SU-DHL-6 (cell line): Measurements from ENCODE around the gene OGDHL.

ENCODE experiments used
- H2AFZ ChIP-seq: fragments of 200-600 bp; sonication (generic); 2 replicates; pipeline ENCODE4 v1.6.1; 2014; ENCODE audit warnings: low read depth, mild to moderate bottlenecking, moderate library complexity, mixed read lengths, antibody characterized with exemption, low read length; ENCODE audit not compliant: severe bottlenecking
- H3F3A ChIP-seq: fragments of 200-600 bp; shearing (Covaris generic); 2 replicates; pipeline ENCODE4 v1.6.0; 2016; ENCODE audit warnings: antibody characterized with exemption, mild to moderate bottlenecking; ENCODE audit not compliant: insufficient read depth
- H3K27ac ChIP-seq: fragments of 200-600 bp; sonication (generic); 2 replicates; pipeline ENCODE4 v1.5.1; 2016; ENCODE audit warnings: low read depth, mild to moderate bottlenecking, low read length, moderate library complexity, mixed read lengths
- H3K27me3 ChIP-seq: fragments of 200-600 bp; sonication (generic), shearing (Covaris generic); 2 replicates; pipeline ENCODE4 v1.6.0; 2014; ENCODE audit warnings: mild to moderate bottlenecking, low read length
- H3K36me3 ChIP-seq: fragments of 200-600 bp; sonication (generic); 2 replicates; pipeline ENCODE4 v1.6.1; 2014; ENCODE audit warnings: mild to moderate bottlenecking, low read length, mixed read lengths
- H3K4me2 ChIP-seq: fragments of 300-600, 200-600 bp; shearing (Covaris generic), sonication (generic); 2 replicates; pipeline ENCODE4 v1.6.0; 2014; ENCODE audit warnings: low read length, low read depth, mild to moderate bottlenecking; ENCODE audit not compliant: poor library complexity, severe bottlenecking
- H3K4me3 ChIP-seq: fragments of 200-600 bp; sonication (generic); 2 replicates; pipeline ENCODE4 v1.5.1; 2014; ENCODE audit warnings: antibody characterized with exemption, low read length, mild to moderate bottlenecking, mixed read lengths; ENCODE audit not compliant: insufficient read depth, poor library complexity, severe bottlenecking
- H3K79me2 ChIP-seq: fragments of 200-600 bp; sonication (generic); 2 replicates; pipeline ENCODE4 v1.6.1; 2014; ENCODE audit warnings: mild to moderate bottlenecking, low read length, moderate library complexity; ENCODE audit not compliant: insufficient read depth
- H3K9ac ChIP-seq: fragments of 200-600 bp; sonication (generic); 2 replicates; pipeline ENCODE4 v1.7.0; 2014; ENCODE audit warnings: mild to moderate bottlenecking, low read length
- H3K9me2 ChIP-seq: fragments of 200-600 bp; sonication (generic); replicated peaks from 2 replicates; pipeline ENCODE4 v1.6.1; 2014; ENCODE audit warnings: low read length; ENCODE audit not compliant: insufficient read depth
- H3K9me3 ChIP-seq: fragments of 200-600 bp; sonication (generic); 2 replicates; pipeline ENCODE4 v1.6.1; 2014; ENCODE audit warnings: low read length, mixed read lengths; ENCODE audit not compliant: insufficient read depth
- H4K20me1 ChIP-seq: fragments of 200-600 bp; sonication (generic); 2 replicates; pipeline ENCODE4 v1.6.1; 2014; ENCODE audit warnings: low read depth, mild to moderate bottlenecking, antibody characterized with exemption, low read length, moderate library complexity, mixed read lengths
- CTCF ChIP-seq: fragments of 200-600 bp; sonication (generic); IDR thresholded peaks from one replicate; pipeline ENCODE4 v1.5.1; 2017; ENCODE audit warnings: antibody characterized with exemption, mild to moderate bottlenecking, low read length, moderate library complexity; ENCODE audit not compliant: insufficient read depth, poor library complexity, severe bottlenecking
- EZH2phosphoT487 ChIP-seq: fragments of 200-600 bp; sonication (generic), shearing (Covaris generic); conservative IDR thresholded peaks from 2 replicates; pipeline ENCODE4 v1.6.1; 2018; ENCODE audit warnings: mild to moderate bottlenecking, antibody characterized with exemption, low read length, moderate library complexity, mixed read lengths

OGDHL gene

GRCh38 chr10:49749556-49750491 lies 12.3 kb downstream of the OGDHL start:
- no peaks in the 10 kb centered on the region for H3K9me3 ChIP-seq
- no peak overlapping the region for H3K4me3 ChIP-seq
- H3K9me2 ChIP-seq, result no peaks in the 10 kb centered on the region
- no peaks in the 10 kb centered on the region for H3K27me3 ChIP-seq
- no peak for TF ChIP-seq CTCF
- no peak for TF ChIP-seq EZH2phosphoT487
- no peak overlapping the region for H3K9ac ChIP-seq
- H2AFZ ChIP-seq, result no peak overlapping the region
- H3K27ac ChIP-seq, result no peak overlapping the region
- H4K20me1 ChIP-seq, result no peaks in the 10 kb centered on the region
- H3K4me2 ChIP-seq, result no peak overlapping the region
- H3F3A ChIP-seq, result no peaks in the 10 kb centered on the region
- no peaks in the 10 kb centered on the region for H3K36me3 ChIP-seq
- no peaks in the 10 kb centered on the region for H3K79me2 ChIP-seq

DNA sequence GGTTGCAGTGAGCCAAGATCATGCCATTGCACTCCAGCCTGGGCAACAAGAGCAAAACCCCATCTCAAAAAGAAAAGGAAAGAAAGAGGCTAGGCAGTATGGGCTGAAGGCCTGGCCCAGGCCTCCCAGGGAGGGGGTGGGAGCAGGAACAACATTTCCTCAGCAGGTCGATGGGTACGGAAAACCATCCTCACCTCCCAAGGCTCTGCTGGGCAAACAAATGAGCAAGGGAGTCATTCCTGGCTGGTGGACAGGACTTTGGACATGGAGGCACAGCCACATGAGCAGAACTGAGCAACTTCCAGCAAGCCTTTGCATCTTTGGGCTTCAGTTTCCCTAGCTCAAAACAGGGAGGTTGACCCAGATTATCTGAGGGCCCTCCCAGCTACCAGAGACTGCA lies 13.0 kb downstream of the OGDHL start:
- no peak overlapping the region for H3K4me2 ChIP-seq
- H3K4me3 ChIP-seq, result no peak overlapping the region
- TF ChIP-seq CTCF, result no peak
- H3K36me3 ChIP-seq, result no peaks in the 10 kb centered on the region
- H3K79me2 ChIP-seq, result no peaks in the 10 kb centered on the region
- H4K20me1 ChIP-seq, result no peaks in the 10 kb centered on the region
- H3K9me3 ChIP-seq, result no peaks in the 10 kb centered on the region
- no peaks in the 10 kb centered on the region for H3F3A ChIP-seq
- no peaks in the 10 kb centered on the region for H3K27me3 ChIP-seq
- H2AFZ ChIP-seq, result no peak overlapping the region
- H3K9ac ChIP-seq, result no peak overlapping the region
- no peak overlapping the region for H3K27ac ChIP-seq
- no peaks in the 10 kb centered on the region for H3K9me2 ChIP-seq

- H2AFZ ChIP-seq, result no peak overlapping the region
- no peak overlapping the region for H3K27ac ChIP-seq
Observed at GRCh38 chr10:49748006-49748405, 14.1 kb downstream of the OGDHL start.

More at GRCh38 chr10:49748006-49748405, 14.1 kb downstream of the OGDHL start:
- Histone ChIP-seq H3K4me3 (no peak overlapping the region), H3K79me2 (no peaks in the 10 kb centered on the region), H3F3A (no peaks in the 10 kb centered on the region), H3K36me3 (no peaks in the 10 kb centered on the region), H4K20me1 (no peaks in the 10 kb centered on the region), H3K9ac (no peak overlapping the region), H3K9me2 (no peaks in the 10 kb centered on the region), H3K4me2 (no peak overlapping the region), H3K9me3 (no peaks in the 10 kb centered on the region), H3K27me3 (no peaks in the 10 kb centered on the region)
- TF ChIP-seq CTCF, result no peak
- no peak for TF ChIP-seq EZH2phosphoT487
